NCI-H446 (cell line): ENCODE measurements around the gene EIF4E3.

Experiments
- DNase-seq, 2 experiments: peaks; one replicate each; lab custom pipeline; 2025; lab: John Stamatoyannopoulos, UW

The EIF4E3 gene

DNA sequence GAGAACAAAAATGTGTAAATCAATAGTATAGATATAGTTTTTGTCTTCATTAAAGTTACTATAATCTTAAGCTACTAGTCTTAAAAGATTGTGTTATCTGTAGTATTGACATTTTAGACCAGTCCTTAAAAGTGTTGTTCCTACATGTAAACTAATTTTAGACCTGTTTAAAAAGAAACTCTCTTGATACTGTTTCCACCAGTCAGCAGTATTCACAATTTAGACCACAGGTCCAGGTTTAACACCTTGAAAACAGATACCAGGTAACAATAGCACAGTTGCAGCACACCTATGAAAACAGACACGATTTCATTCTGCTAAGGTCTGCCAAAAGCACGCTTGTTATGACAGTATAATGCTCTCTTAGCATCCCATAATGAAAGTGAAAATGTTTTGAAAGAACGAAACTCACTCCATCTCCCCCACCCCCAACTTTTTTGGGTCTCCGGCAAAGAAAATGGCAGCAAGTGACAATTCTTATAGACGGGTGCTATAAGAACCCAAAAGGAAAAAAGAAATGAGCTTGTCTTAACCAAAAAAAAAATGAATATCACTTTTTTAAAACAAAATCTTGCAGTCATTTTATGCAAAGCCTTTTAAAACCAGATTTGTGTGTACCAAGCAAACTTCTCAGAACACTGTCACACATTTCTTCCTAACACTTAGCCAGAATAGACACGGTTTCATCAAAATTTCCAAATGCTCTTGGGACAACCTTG, 1.6 kb downstream of the EIF4E3 start:
- no peak for DNase-seq

DNA sequence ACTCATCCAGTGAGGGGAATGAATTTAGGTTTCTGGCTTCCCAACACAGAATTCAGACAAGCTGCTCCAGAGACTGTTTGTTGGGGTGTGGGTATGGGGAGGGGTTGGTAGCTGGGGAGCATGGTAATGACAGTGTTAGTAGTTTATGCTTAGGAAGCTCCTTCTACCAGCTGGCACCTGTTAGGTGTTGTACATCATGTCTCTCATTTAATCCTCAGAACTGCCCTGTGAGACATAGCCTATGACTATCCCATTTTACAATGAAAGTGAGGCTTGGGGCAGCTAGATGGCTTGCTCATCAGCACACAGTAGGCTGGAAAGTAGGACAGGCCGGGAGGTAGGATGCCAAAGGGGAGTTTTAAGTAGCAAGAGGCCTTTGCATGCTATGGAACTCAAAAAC, 2.5 kb downstream of the EIF4E3 start:
- DNase-seq = no peak

DNA sequence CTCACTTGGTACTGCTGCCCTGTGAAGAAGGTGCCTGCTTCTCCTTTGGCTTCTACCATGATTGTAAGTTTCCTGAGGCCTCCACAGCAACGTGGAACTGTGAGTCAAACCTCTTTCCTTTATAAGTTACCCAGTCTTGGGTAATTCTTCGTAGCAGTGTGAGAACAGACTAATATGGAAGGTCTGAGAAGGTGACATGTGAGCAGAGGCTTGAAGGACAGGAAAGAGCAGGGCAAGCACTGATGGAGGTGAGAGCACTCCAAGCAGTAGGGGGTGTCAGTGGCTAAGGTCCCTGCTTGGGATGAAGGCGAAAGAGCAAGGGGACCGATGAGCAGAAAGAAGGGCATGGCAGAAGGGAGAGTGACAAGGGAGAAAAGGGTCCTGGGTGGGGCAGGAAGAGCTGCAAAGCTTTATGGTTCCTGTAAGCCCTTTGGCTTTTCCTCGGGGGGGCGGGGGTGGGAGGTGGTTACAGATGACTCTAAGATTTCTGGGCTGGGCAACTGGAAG, 3.5 kb downstream of the EIF4E3 start:
- no peak for DNase-seq

DNA sequence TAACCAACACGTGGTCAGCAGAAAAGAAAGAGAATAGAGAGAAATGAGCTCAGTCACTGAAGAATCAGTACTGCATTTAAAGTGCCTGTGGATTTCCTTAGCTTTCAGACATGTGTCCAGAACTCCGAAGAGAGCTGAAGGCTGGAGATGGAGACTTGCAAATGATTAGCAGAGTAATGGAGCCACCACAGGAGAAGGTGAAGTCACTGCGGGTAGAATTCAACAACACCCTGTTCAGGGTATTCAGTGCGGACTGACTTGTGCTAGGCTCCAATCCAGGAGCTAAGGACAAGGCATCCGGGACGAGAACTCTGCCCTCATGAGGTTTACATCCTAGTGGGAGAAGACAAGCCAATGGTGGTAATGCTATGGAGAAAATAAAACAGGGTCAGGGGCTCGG, 4.2 kb downstream of the EIF4E3 start:
- no peak for DNase-seq

DNA sequence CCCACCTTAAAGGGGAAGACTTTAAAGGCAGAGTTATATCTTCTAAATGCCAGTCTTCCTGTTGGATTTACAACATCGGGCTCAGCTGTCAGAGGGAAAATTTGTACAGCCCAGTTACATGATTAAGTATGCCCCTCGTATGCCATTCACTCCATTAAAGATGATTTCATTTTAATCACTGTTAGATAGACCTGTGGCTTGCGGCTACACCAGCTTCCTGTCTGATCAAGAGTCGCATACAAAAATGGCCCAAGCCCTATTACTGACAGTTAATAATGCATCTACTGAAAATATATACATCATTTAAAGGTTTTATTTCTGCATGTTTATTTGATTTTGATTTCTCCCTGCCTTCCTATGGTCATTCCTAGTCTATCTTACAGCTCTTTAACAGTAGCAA, 7.1 kb downstream of the EIF4E3 start:
- no peak for DNase-seq

DNA sequence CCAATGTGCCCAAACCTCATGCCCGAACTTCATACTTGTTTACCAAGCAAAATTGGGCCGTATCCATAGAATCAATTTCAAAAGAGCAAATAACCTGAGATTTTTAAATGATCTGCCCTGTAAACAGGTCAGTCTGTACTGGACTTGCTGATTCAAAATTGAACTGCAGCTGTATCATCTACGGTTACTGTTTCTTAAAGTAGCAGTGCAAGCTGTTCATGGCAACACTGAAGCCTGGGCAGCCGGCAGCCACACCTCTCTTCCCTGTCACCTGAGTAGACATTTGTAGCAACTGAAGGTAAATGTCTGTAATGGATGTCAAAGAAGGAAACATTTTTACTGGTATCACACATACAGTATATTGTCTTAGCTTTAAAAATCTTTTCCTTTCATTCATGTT, 10.6 kb downstream of the EIF4E3 start:
- DNase-seq = no peak

DNA sequence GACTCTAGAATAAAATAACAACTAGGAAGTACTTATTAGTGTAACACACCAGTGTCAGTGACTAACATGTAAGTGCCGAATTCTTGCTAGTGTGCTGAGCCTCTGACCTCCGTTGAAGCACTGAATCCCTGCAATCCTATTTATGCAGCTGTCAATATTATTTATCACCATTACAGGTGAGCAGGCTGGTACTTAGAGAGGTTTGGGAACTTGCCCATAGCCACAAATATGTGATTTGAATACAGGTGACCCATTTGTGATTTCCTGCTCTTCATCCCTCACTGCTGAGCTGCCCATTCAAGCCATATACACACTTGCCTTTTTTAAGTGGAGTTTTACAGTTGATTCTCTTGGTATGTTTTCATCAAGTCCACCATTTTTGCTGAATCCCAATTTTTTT, 12.2 kb downstream of the EIF4E3 start:
- no peak for DNase-seq

DNA sequence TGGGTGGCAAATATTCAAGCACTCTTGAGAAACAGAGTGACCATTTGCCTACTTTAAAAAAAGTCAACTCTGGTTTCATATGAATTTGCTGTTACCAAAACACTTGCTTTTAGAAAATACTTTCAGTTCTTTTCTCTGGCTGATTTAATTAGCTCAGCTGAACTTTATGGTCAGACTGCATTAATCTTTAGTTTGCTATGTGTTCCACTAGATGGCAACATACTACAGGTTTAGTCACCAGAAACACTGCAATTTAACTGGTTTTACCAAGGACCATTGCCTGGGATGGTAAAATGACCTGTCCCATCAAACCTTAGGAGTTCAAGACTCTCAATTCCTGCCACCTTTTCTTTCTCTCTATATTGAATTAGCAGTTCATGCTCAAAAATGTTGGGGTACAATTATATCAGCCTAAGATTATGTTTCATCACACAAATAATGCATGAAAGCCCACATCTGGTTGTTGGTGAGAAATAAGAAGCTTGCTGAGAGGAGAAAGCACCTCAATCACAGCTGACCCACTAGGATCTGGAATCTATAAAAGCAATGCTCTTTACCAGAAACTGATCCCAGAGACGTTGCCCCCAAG, 14.2 kb downstream of the EIF4E3 start:
- peak in 1 of 2 experiments; percentile 38 for DNase-seq

DNA sequence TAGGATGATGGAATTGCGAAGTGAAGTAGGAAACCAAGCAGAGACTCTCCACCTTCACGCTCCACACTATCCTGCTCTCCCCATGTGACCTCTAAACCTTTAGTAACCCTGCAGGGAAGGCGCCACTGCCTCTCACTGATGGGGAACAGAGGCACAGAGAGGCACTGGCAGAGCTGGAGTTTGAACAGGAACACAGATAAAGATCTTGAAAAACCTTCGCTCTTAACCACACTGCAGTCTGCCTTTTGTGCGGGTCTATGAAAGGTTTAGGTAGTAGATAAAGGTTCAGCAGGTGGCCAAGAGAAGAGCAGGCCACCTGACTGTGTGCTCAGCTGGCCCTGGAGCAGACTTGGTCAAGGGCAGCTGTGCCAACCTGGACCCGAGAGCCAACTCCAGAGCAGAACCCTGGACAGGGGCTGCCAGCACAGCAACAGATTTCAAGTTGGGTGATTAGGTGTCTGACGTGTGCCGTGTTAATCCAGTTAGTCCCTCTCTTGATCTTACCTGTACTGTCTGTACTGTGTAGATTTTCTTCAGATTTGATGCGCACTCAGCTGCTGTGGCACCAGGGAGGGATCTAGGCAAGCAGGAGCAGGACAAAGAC, 15.2 kb downstream of the EIF4E3 start:
- no peak for DNase-seq

DNA sequence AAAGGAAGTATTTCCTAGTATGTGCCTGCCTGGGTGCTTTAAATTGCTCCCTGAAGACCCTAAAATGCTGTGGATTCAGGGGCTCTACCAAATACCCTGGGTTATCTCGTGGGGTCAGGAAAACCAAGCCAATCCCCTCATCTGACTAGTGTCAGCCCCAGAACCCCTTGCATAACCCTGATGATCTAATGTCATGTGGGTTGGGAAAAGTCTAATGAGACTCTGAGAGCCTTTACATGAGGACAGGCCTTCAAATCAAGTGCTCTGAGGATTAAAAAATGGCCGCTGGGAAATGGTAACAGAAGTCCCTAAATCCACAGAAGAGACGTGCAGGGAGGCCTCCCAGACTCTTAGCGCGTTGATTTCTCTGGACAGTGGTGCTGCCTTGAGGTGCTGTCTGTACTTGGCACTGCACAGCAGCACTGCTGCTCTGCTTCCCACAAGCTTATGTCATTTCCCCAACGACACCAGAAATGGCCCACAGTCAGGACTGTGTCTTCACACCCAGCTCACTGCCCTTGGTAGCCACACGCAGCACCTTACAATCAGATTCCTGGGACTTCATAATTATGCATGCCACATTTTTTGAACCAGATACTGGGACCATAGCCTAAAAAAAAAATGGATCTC, 16.6 kb downstream of the EIF4E3 start:
- DNase-seq = no peak

DNA sequence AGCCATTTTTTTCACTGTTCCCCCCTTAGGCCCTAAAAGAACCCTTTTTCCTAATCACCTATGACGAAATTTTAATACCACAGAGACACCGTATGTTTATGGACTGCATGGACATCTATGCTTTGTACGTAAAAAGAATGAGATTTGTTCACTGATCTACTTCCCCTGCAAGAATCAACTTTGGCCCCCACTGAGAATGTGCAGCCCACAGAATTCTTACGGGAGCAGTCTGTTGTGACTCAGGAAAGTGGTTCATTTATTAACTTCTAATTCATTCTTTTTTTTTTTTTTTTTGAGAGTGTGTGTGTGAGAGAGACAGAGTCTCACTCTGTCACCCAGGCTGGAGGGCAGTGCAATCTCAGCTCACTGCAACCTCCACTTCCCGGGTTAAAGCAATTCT, 17.6 kb downstream of the EIF4E3 start:
- DNase-seq = no peak

DNA sequence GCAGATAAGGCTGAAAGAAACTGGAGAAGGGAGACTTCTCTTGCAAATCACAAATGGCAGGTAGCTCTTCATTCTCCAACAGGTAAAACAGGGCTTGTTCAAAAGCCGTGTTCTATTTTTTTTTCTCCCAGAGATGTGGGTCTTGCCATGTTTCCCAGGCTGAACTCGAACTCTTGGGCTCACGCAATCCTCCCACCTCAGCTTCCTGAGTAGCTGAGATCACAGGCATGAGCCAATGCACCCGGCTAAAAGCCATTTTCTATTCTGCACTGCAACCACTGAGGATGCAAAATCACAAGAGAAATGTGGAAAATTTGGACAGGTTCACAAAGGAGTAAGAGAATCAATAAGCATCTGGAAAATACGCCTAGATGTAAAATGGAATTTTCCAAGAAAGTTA, 19.5 kb downstream of the EIF4E3 start:
- DNase-seq = no peak

DNA sequence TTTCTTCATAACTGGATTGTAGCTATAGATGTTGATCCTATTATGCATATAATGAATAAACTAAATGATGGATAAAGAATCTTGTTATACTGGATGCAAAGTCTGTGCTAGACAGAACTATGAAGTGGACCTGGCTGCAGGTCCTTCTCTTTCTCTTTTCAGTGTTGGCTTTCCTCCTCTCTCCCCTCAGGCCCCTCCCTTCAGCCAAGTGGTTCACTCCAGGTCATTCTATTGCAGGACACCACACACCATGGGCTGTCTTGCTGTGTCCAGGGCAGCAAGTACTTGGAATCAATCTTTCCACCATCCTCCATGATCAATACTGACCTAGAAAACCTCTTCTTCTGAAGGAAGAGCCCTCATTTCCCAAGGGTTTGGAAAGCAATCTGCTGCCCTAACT, 20.3 kb downstream of the EIF4E3 start:
- no peak for DNase-seq

DNA sequence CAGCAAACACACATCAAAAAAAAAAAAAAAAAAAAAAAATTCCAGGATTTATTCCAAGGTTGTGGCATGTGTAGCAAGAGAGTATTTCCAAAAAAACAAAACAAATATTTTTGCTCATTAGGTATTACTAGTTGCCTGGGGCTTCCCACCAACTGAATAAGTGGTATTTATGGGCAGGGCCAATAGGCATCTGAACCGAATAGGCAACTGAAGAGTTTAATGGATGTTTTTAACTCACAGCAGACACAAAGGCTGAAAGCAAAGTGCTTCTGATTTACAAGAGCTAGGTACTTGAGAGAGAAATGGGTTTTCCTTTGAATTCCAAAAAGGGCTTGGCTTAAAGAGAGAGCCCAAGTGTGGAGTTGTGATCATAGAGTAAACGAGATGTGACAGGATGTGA, 21.4 kb downstream of the EIF4E3 start:
- DNase-seq = no peak

DNA sequence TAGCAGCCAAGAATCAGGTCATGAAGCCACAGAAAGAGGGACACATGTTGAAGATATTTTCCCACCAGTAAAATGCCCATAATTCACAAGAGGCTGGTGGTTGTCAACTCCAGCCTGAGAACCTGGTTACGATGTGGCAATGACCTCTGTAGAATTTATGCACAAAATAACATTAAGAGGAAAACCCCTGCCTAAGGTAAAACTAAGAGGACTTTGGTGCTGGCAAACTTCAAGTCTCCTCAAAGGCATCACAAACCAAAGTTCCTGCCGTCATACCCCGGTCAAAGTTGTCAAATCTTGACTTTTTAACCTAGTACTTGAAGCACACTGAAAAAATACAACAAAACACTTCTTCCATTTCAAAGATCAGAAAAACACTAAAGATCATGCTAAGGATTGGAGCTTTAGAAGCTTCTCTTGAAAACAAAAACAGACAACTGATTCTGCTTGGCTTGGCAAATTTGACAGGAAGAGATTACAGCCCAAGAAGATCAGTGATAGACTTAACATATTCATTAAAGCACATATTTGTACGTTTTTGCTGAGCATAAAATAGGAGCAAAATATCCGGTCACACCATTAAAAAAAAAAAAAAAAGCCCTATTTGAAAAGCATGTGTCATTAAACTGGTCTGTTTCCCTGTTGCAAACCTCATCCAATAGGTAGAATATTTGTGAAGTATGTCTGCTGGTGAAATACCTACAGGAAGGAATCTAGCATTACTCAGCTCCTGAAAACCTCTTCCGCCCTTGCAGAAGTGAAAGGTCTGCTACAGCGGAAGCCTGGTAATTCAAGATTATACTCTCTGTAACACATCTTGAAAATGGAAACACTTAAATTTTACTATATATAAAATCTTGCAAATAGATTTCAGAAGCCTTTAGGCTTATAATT, 22.8 kb downstream of the EIF4E3 start:
- DNase-seq = no peak

DNA sequence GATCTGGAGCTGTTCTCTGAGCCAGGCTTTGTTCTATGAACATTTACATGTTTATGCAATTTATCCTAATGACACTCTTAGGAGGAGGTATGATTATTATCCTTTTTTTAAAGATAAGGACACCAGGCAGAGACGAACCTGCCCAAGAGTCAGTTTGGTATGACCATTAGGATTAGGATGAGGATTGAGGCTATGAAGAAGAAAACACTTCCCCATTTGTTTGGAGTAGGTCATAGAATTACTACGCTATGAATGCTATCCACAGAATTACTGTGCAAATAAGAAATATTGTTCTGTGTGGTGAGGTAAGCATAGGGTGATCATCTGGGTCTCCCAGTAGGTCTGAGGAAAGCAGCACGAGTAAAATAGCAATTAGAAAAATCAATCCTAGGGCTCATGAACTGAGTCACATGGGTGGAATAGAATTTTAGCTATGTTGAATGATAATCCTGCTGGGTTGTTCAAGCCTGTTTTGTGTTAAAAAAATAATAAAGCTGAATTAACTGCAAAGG, 23.9 kb downstream of the EIF4E3 start:
- no peak for DNase-seq

DNA sequence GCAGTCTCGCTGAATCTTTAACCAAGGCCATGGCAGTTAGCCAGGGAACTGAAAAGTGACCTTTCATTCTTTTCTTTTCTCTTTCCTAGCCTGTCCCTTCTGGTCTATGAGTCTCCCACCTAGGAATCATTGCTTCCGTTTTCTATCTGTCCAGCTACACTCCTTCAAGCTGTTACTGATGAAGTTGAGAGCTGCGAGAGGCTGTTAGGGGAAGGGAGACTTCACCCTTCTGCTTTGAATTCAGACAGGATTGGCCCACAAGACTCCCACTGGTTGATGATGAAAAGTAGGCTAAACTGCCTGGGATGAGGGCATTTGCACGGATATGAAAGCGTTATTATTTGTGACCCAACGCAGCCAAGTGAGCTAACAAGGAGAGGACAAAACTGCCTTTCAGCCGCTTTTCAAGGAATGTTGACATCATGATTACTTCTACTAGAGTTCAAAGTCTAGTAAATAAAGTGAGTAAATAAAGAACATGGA, 30.2 kb downstream of the EIF4E3 start:
- no peak for DNase-seq

DNA sequence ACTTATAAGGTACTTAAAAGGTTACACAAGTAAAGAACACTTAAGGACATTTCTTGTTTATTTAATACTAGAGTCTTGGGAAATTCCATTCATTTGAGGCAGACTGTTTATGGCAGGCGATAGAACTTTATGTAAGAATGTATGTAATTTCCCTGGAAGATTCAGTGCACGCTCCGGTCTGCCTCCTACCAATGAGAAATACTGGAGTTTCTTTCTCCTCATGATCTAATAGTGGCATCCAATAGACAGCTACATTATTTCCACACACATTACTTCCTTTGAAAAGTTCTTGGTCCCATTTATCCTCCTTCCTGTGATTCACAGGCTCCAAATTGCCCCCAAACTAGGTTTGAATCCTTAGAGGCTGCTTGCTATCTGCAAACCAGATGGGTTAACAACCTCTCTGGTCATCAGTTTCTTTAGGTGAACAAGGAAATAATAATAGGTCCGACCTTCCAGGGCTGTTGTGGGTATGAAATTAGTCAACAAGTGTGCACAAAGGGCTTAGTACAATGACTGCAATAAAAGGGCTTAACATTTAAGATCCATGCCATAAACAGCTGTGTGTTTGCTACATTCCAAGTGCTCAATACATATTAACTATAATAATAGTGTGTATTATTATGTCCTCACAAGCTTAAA, 30.7 kb downstream of the EIF4E3 start:
- DNase-seq = no peak

DNA sequence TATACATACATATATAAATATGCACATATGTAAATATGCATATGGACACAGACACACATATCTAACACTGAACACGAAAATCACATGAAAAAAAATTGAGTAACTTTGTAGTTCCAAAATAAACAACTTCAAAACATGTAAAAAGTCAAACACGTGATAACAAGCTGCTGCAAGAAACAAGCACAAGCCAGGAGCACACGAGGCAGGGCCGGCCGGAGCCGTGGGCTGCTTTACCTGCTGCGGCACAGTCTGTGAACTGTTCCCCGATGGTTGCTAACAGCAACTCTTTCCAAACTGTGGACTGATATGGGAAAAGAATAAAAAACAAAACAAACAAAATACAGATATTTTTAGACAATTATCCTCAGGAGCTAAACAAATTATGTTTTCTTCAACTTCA, 31.6 kb downstream of the EIF4E3 start:
- DNase-seq = no peak

DNA sequence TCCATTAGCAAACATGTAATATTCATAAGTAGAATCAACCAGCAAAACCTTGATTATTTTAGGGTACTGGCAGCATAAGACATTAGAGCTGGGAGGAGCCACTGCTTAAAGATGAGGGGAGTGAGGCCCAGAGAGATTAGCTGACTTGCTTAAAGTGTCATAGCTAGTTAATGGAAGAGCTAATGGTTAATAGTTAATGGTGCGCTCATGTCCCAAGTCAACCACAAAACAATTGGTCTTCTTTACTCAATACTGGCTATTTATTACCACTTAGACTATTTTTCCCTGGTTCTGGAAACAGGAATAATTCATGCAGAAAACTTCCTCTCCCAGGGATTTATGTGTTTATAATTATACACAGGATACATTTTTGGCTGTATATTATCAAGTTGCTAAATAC, 33.1 kb downstream of the EIF4E3 start:
- DNase-seq = no peak

DNA sequence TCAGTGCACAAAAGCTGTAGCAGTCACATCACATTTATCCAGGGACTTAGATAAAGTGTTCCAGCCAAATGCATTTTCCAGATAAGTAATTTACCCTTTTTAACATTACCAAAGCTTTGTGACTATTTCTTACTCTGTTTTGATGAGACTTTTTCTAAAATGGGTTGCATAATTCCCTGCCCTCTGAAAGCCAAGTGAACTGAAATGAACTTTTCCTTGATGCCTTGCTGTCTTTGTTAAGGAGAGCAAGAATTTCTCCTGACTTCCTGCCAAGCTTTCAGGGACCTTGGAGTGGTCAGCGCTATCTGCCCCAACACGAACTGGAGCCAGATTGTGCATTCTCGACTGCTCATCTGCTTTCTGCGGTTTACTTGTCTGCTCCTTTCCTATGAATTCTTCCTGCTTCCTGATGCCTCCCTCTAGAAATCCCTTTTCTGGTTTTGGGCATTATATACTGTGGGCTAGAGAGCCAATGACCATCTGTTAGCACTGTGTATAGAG, 34.8 kb downstream of the EIF4E3 start:
- no peak for DNase-seq
